GM19455 (cell line): ENCODE results near the gene DALRD3.

ENCODE experiments used
- ATAC-seq: cut with Tn5 transposase; IDR thresholded peaks from one replicate; pipeline ENCODE4 v1.9.1; 2021; ENCODE audit not compliant: unreplicated experiment

Gene DALRD3

DNA sequence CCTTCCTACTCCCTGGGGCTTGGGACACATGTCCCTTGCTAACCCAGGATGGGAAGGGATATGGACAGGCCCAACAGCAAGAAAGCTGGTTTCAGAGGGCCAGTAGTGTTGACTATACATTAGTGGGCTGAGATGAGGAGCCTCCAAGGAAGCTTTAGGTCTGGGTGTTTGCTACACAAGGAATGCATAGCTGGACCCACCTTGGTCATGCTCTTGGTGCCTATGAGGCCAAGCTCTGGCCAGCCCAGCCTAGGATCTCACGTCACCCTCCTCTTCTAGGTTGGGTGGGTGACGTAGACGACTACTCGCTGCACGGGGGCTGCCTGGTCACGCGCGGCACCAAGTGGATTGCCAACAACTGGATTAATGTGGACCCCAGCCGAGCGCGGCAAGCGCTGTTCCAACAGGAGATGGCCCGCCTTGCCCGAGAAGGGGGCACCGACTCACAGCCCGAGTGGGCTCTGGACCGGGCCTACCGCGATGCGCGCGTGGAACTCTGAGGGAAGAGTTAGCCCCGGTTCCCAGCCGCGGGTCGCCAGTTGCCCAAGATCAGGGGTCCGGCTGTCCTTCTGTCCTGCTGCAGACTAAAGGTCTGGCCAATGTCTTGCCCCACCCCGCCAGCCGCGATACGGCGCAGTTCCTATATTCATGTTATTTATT lies 11.8 kb downstream of the DALRD3 start:
- no peak for ATAC-seq

GRCh38 chr3:49005998-49006397 lies 12.4 kb downstream of the DALRD3 start:
- ATAC-seq = no peak

DNA sequence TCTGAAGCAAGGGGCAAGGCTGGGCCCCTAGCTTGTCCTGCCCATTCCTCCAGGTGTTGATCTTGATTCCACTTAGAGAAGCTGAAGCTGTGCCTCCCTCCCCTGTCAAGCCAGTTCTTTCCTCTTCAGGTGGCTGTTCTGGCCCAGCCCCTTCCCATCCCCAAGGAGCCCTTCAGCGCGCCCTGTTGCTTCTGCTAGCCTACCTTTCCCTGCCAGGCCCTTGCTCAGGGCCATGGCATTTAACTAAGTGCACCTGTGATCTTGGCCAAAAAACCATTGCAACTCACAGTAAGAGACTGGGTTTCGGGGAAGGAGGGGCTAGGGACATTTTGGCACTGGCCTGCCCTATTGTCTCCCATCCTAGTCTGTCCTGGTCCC lies 13.1 kb downstream of the DALRD3 start:
- no peak for ATAC-seq

GRCh38 chr3:49004352-49005302 lies 13.8 kb downstream of the DALRD3 start:
- ATAC-seq = no peak

GRCh38 chr3:49001155-49001554 lies 17.2 kb downstream of the DALRD3 start:
- ATAC-seq = no peak

DNA sequence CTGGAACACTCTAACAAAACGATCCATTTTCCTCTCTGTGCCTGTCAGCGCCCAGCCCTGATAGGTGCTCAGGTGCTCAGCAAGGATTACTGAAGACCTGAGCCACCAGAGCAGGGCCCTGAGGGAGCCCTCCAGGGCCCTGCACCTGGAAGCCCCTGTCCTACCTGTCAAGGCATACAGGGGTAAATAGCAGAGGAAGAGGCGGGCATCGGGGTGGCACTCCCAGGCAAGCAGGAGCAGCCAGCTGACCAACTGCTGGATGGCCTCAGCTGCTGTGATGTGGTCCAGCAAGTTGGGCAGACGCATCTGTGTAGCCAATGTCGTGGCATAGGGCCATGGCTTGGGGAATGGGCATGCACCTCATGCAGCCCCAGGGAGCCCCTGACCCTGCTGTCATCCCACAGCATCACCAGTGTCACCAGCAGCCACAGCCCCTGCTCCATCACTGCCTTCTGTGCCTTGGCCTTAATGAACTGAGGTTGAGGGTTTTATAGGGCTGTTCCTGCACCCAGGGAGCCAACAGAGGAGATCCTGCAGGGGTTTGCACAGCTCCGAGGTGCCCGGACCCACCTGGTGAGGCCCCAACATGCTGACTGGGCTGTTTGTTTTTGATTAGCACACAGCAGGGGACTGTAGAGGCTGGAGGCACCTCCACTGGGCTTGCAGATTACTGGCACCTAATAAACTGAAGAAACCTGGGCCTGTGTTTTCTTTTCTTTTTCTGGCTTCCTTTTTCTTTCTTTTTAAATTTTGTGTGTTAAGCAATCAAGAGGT lies 19.1 kb downstream of the DALRD3 start:
- ATAC-seq = no peak

DNA sequence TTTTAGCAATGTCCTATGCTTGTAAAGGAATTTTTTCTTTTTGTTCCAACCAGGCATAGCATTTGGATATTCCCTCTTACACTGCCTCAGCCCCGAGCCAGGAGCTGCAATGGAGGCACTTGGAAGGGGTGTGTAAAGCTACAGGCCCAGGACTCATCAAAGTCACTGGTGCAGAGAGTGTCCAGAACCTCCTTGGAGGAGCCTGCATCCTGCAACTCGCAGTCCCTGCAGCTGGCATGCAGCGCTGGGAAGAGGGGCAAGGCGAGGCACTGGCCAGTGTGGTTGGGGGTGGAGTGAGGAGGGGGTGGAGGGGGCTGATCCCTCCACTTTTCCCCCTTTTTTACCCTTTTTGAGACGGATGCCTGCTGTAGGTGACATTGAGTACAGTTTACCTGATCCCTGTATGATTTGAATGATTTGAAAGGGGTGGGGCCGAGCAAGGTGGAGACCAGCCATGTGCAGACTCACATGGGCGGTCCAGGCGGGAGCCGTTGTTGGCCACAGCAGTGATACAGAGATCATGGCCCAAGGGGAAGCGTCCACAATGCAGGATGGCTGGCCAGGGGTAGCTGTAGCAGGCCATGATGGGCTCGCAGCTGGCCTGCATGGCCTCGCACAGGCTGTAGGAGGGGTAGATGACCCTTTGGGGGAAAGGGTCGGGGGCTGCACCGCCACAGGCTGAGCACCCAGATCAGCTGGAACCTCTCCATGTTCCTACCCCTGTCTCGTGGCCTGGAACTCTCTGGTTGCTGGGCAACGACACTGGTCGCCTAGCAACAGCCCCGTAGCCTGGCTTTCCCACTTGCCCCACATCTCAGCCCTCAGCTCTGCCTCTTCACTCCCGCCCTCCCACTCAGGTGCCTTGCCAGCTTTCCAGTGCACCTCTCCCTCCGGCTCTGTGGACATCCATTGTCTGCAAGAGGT lies 20.4 kb downstream of the DALRD3 start:
- ATAC-seq = no peak

- ATAC-seq = no peak
Observed at GRCh38 chr3:48997102-48997635, 21.2 kb downstream of the DALRD3 start.

DNA sequence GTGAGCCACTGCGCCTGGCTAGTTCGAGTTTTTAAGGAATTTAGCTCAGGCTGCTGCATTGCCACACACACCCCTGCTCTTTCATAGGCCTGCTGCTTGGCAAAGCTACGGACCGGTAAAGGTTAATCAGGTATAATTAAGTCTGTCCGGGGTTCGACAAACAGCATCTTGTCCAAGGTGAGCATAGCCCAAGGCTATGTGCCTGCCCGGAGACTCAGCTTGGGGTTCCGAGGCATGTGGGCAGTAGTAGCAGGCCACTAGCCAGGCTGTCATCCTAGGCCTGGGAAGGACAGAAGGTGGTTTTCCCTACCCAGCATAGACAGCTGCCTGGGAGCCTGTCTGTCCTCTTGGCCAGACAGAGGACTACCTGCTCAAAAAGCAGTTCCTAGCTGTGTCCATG lies 21.7 kb downstream of the DALRD3 start:
- no peak for ATAC-seq

GRCh38 chr3:48993834-48994233 lies 24.5 kb downstream of the DALRD3 start:
- ATAC-seq = no peak

DNA sequence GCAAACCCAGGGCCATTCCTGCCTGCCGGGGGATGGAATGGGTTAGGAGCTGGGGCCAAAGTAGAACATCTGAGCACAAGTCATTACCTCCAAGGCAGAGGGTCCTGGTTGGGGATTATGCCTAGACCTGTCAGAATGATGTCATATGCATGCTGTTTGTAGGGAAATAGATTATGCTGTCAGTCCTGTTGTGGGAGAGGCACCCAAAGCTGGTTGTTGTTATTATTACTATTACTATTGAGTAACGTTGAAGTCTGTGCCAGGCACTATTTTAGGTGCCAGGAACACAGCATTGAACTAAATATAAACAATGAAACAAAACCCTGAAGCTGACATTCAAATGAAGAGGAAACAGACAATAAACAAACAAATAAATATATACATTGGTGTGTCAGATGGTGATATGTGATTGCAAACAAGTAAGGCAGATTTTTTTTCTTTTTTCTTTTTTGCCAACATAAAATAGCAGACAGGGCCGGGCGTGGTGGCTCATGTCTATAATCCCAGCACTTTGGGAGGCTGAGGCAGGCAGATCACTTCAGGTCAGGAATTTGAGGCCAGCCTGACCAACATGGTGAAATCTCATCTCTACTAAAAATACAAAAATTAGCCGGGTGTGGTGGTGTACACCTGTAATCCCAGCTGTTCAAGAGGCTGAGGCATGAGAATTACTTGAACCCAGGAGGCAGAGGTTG lies 26.4 kb downstream of the DALRD3 start:
- no peak for ATAC-seq

- peak; percentile 22 for ATAC-seq
Observed at GRCh38 chr3:48990636-48991469, 27.5 kb downstream of the DALRD3 start.

DNA sequence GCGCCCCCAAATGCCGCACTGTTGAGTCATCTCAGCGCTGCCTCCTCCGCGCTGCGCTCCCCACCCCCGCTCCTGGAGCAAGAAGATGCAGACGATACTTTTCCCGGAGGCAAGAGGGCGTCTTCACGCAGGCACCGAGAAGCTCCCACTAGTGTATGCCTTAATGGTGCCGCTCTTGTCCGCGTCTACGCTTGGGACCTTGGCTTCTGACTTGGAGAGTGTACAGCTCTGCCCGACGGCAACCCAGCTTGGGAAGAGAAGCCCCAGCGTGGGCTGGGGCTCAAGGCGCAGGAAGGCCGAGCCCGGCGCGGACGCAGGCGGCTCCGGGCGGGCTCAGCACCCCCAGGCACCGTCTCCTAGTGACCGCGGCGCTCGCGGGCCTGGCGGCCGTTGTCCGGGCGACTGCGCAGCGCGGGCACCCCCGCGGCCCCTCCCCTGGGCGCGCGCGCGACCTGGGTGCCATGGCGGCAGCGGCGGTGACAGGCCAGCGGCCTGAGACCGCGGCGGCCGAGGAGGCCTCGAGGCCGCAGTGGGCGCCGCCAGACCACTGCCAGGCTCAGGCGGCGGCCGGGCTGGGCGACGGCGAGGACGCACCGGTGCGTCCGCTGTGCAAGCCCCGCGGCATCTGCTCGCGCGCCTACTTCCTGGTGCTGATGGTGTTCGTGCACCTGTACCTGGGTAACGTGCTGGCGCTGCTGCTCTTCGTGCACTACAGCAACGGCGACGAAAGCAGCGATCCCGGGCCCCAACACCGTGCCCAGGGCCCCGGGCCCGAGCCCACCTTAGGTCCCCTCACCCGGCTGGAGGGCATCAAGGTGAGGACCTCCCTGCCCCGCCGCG lies 28.4 kb downstream of the DALRD3 start, which contains the start of gene P4HTM:
Gene P4HTM, plus strand, starts transcription at position 446 of the 840 bp plus-strand sequence. Its CDS starts 16 bp downstream, at position 462.
- peak; percentile 46 for ATAC-seq

- no peak for ATAC-seq
Observed at GRCh38 chr3:48989126-48989795, 29.1 kb downstream of the DALRD3 start.

GRCh38 chr3:48985831-48986376 lies 32.5 kb downstream of the DALRD3 start:
- no peak for ATAC-seq

DNA sequence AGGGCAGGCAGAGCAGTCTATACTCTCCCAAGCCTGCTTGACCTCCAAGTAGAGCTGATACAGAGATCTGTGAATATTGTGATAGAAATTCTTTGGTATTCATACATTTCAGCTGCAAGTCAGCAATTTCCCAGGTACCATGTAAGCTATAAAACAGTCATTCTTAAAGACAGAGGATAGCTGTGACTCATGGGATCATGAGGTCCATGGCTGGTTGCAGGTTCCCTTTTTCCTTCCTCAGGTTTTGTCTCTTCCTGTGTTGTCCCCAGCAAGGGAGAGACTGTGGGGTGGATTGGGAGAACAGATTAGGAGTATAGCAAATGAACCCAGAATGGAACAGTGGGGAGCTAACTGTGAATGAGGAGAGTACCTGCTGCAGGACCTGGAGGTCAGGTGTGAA lies 33.7 kb downstream of the DALRD3 start:
- no peak for ATAC-seq

GRCh38 chr3:48983096-48983495 lies 35.3 kb downstream of the DALRD3 start:
- ATAC-seq = no peak
